GM21737 (cell line): ENCODE results near the gene PDE4D.
"Not testable (repeated sequence)": the region's sequence is repeated elsewhere in the genome, so short reads cannot be mapped to it uniquely, and the experiment has no call there.

Source experiments
- ATAC-seq: cut with Tn5 transposase; IDR thresholded peaks from one replicate; pipeline ENCODE4 v1.9.1; 2021; ENCODE audit warnings: mild to moderate bottlenecking, moderate library complexity; ENCODE audit not compliant: unreplicated experiment

The PDE4D gene

DNA sequence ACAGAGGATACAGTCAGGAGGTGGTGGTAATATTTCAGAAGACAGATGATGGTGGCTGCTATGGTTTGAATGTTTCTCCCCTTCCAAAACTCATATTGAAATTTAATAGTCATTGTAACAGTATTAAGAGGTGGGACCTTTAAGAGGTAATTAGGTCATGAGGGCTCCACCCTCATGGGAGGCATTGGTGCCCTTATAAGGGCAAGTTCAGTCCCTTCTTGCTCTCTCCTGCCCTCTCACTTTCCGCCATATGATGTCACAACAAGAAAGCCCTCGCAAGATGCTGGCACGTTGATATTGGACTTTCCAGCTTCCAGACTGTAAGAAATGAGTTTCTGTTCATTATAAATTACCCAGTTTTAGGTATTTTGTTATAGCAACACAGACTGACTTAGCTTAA is 274.9 kb downstream of the PDE4D start:
- no peak for ATAC-seq

DNA sequence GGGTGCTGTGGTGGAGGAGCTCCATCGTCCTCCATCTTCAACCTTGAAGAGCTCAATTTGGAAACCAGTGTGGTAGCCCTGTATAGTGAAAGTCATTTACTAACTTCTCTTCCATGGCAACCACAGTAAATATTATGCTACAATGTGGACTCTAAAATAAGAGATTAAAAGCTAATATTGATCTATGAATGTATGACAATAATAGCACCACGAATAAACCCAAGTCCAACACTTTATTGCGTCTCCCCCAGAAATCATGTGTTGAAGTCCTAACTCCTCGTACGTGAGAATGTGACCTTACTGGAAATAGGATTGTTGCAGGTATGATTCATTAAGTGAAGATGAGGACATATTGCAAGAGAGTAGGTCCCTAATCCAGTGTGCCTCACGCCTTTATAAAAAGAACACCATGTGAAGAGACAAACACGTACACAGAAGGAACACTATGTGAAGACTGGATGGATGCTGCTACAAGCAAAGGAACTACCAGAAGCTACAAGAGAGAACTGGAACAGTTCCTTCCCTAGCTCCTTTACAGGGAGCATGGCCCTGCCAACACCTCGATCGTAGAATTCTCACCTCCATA is 276.2 kb downstream of the PDE4D start:
- ATAC-seq, result no peak

DNA sequence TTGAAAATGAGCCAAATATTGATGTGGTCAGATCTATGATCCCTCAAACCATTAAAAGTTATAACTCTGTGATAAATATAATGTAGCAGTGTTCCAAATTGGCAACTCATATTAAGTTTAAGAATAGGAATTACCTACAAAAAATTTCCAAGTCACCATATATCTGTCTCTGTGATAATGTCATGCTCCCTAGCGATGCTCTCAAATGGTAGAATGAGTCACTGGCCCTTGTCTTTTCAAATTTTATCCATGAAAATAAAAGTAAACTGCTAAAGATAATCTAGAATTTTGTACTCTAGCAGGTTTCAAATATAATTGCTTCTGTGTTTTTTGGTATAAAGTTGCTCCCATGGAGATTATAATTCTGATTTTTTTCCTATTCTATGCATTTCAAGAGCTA is 277.1 kb downstream of the PDE4D start:
- ATAC-seq, result no peak

DNA sequence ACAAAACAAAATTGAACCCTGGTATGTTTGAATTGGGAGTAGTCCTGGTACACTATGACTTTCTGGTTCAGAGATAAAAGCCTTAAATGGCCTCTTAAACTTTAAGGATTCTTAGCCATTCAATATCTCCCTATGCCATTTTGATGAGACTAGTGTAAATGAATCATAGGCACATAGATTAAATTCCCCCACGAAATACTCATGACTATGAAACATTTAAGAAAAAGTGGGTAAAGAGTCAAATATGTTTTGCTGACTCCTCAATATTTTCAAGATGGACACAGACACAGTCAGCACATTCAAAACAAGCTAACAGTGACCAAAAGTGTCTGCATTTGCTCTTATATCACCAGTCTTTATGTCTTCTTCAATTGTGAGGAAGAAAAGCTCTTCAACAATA is 278.3 kb downstream of the PDE4D start:
- ATAC-seq, result no peak

GRCh38 chr5:59609501-59610265 is 283.8 kb downstream of the PDE4D start:
- no peak for ATAC-seq

DNA sequence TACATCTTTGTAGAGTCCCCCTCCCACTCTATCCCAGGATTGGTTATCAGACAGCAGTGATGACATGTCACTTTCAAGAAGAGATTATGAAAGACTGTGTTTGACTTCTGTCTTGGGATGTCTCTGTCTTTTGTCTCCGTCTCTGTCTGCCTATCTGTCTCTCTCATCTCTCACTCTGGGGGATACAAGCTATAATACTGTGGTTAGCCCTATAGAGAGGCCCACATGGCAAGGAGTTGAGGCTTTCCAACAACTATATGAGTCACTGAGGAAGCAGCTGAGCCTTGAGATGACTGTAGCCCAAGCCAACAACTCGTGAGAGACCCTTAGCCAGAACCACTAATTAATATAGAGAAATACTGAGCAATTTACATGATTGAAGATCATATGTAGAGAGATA is 284.8 kb downstream of the PDE4D start:
- ATAC-seq, result no peak

- no peak for ATAC-seq
These were observed 286.3 kb downstream of the PDE4D start for GRCh38 chr5:59607138-59607765.

- no peak for ATAC-seq
These were observed 287.6 kb downstream of the PDE4D start for GRCh38 chr5:59605915-59606314.

GRCh38 chr5:59604111-59604510 is 289.4 kb downstream of the PDE4D start:
- no peak for ATAC-seq

- no peak for ATAC-seq
These were observed 292.5 kb downstream of the PDE4D start for GRCh38 chr5:59600998-59601397.

GRCh38 chr5:59600153-59600552 is 293.4 kb downstream of the PDE4D start:
- ATAC-seq, result no peak

GRCh38 chr5:59599729-59600128 is 293.8 kb downstream of the PDE4D start:
- ATAC-seq, result no peak

DNA sequence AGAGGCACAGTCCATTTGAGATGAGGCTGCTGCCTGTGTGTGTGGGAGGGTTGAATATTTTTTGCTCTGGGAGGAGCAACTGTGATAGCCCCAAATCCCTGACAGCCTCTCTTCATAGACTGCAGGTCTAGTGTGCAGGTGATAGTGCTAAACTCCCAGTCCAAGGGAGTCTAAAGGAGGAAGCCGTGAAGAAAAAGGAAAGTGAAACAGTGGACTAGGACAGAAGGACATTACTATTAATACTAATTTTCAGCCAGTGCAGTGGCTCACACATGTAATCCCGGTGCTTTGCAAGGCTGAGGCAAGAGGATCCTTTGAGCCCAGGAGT is 295.0 kb downstream of the PDE4D start:
- ATAC-seq, result no peak

- ATAC-seq, result no peak
These were observed 295.6 kb downstream of the PDE4D start for GRCh38 chr5:59597690-59598546.

DNA sequence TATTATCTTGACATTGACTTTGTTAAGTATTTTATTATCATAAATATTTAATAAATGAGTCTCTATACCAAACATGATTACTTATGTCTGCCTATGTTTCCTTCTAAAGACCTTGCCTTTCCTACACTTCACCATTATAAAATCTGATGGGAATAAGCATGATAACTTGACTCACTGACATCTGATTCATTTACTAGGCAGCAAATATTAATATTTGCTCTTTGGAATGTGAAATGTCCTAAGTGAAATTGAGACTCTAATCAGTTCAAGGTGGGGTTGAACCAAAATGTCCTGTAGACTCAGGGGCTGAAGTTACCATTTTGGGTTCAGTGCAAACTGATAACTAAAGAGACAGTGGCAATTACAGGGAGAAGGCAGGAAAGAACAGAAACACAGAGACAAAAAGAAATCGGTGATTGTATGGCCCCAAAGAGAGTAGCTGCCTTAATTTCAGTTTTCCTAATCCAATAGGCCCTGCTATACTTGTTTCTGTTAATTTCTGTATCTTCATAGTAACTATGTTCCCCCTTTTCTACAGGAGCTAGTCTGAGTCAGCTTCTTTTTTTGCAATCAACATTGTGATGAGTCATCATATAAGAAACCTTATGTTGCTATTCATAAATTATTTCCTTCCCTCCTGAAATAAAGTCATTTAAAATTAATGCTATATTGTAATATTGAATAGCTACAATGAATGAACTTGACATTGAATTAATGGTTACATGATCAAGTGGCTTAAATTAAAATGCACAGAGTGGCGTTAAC is 296.8 kb downstream of the PDE4D start:
- ATAC-seq, result no peak

GRCh38 chr5:59594118-59594517 is 299.4 kb downstream of the PDE4D start:
- not testable (repeated sequence) for ATAC-seq

DNA sequence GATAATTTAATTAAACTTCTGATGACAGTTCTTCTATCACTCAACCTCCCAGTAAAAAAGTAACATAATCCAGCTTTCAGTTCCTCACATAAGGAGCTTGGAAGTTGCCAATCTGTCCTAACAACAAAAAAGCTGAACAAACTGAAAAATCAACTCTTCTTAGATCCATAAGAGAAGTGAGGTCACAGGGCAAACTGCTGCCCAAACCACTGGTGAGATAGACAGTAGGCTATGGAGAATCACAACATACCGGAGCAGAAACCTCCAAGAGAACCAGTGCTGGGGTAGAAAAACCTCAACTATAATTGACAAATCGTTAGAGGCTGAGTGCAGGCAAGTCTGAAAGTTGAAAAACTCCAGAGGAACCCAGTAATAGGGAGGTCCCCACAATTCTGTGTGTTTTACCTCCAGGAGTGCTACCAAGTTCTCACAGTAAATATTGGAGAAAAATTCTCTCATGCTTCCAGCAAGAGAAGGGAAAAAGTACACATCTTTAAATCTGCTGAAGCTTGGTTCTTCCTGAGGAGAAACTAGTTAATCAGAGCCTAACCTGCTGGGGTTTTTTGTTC is 300.0 kb downstream of the PDE4D start:
- no peak for ATAC-seq

- ATAC-seq, result no peak
These were observed 301.4 kb downstream of the PDE4D start for GRCh38 chr5:59592101-59592500.

GRCh38 chr5:59591162-59591561 is 302.4 kb downstream of the PDE4D start:
- ATAC-seq, result no peak

GRCh38 chr5:59588922-59589321 is 304.6 kb downstream of the PDE4D start:
- no peak for ATAC-seq
